RPMI8226 (cell line): ENCODE data around the gene EP300.
"Not testable (repeated sequence)": the region's sequence is repeated elsewhere in the genome, so short reads cannot be mapped to it uniquely, and the experiment has no call there.

Experiments
- DNase-seq: peaks from one replicate; pipeline ENCODE4 v3.0.0-alpha.2; 2015

Gene EP300

GRCh38 chr22:41157083-41157482, 64.7 kb downstream of the EP300 start:
- no peak for DNase-seq

GRCh38 chr22:41169157-41169556, 76.8 kb downstream of the EP300 start:
- no peak for DNase-seq

- DNase-seq = no peak
Measured at GRCh38 chr22:41171996-41172395, 79.6 kb downstream of the EP300 start.

- no peak for DNase-seq
Measured at GRCh38 chr22:41175546-41175945, 83.2 kb downstream of the EP300 start.

GRCh38 chr22:41177040-41177621, 84.7 kb downstream of the EP300 start:
- no peak for DNase-seq

GRCh38 chr22:41177622-41178424, 85.4 kb downstream of the EP300 start:
- DNase-seq = no peak

GRCh38 chr22:41178425-41178975, 86.1 kb downstream of the EP300 start:
- DNase-seq = no peak

GRCh38 chr22:41180362-41180761, 88.0 kb downstream of the EP300 start:
- DNase-seq = not testable (repeated sequence)

GRCh38 chr22:41180926-41181325, 88.5 kb downstream of the EP300 start:
- DNase-seq = no peak

GRCh38 chr22:41181349-41182241, 89.2 kb downstream of the EP300 start:
- DNase-seq = no peak

GRCh38 chr22:41184679-41185078, 92.3 kb downstream of the EP300 start:
- no peak for DNase-seq

- no peak for DNase-seq
Measured at GRCh38 chr22:41191467-41191866, 99.1 kb downstream of the EP300 start.

GRCh38 chr22:41193829-41194228, 101.4 kb downstream of the EP300 start:
- DNase-seq = no peak

GRCh38 chr22:41197038-41197972, 104.9 kb downstream of the EP300 start:
- peak; percentile 88 for DNase-seq

- DNase-seq = peak; percentile 59
Measured at GRCh38 chr22:41198027-41198580, 105.7 kb downstream of the EP300 start.

GRCh38 chr22:41201141-41201540, 108.7 kb downstream of the EP300 start:
- no peak for DNase-seq

GRCh38 chr22:41203118-41203517, 110.7 kb downstream of the EP300 start:
- DNase-seq = no peak

GRCh38 chr22:41204066-41204465, 111.7 kb downstream of the EP300 start:
- no peak for DNase-seq

- peak; percentile 98 for DNase-seq
Measured at GRCh38 chr22:41204992-41205900, 112.9 kb downstream of the EP300 start, which contains the start of gene L3MBTL2. Gene L3MBTL2 (plus strand): TSS chr22:41205312. CDS start chr22:41205363, 51 bp downstream.

- DNase-seq = no peak
Measured at GRCh38 chr22:41206719-41207118, 114.3 kb downstream of the EP300 start.
